Hematopoietic multipotent progenitor cell treated with erythropoietin and hydrocortisone succinate and interleukin-3 and kit ligand, for 4 days (in vitro differentiated cells): ENCODE results near the gene TACO1.

Experiments used
- DNase-seq: peaks from one replicate; pipeline ENCODE4 v3.0.0-alpha.2; 2015

TACO1 gene

DNA sequence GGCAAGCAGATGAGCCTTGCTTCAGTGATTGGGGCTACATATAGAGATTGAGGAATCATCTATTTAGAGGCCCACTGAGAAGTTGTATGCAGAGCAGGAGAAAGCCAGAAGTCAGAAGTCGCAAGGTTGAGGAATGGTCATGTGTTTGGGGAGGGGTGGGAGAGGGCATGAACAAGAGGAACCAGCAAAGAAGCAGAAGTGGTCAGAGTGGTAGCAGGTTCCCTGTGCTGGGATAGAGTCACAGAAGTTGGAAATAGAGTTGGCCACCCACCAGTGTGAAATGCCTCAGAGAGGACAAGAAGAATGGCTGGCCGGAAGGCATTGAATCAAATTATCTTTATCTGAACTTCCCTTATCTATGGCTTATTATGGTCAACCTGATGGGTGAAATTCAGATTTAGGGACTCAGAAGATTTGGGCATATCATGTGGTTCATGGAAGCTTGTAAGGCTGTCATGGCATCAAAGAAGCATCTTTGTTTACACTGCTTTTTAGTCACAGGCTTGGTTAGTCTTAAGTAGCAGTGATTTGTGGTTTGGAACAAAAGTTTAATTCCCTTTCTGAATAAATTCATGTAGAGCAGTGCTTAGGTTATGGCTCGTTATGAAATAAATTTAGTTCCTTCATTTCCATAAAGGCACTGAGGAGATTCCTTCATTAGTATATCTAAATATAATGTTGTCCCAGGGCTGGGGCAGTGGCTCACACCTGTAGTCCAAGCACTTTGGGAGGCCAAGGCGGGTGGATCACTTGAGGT is 41.2 kb downstream of the TACO1 start:
- DNase-seq: peak; percentile 75

DNA sequence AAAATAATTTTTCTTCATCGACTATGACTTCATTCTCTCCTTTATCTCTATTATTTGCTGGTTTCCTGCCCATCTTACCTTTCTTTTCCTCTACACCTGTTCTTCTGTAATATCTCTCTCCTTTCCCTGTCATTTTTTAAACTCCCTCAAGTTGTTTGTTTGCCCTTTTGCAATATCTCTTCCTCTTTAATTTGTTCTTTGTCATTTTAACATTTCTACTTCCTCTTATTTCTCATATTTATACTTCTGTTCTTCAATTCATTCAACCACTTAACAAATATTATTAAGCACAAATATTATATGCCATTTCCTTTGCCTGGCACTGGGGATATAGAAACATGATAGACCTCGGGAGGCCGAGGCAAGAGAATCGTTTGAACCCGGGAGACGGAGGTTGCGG is 44.2 kb downstream of the TACO1 start:
- DNase-seq: peak; percentile 22

DNA sequence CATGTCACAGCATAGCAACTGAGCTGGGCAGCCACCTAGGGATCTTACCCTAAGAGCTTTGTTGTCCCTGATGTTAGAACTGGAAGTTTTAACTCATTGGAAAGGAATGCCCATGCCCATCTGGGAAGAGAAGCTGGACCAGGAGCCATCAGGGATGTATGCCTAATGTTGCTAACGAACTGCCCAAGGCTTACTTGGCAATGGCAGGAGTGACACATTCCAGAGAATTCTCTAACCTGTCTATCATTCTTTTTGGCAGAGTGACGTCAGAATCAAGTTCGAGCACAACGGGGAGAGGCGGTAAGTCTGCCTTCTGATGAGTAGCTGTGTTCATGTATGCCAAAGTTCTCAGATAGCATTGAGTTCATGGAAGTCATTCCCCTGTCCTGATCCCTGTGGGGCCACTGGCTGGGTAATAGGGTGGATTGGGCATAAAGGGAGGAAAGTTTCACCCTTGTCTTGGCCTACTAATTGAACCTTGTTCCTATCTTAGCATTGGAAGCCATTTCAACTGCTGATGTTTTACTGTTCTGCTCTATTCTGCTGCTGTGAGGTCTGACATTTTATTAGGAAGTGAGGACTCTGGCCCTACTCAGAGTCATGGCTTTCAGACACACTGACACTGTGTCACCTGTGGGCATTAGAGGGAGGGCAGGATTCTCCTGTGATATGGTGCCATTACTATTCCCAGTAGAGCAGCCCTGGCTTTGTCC is 45.2 kb downstream of the TACO1 start:
- no peak for DNase-seq

DNA sequence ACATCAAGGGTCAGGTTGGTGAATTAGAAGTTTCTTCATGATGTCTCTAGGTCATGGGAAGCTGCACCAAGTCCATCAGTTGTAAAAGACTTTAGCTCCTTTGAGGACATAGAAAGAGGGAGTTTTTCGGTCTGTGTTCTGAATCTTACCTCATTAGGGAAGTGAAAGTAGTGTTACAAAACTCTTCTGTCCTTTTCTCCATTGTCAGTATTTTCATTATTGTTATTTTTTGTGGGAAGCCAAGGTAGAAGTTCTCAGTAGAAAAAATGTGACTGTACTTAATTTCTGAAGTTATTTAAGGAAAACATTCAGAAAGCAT is 45.8 kb downstream of the TACO1 start:
- no peak for DNase-seq

DNA sequence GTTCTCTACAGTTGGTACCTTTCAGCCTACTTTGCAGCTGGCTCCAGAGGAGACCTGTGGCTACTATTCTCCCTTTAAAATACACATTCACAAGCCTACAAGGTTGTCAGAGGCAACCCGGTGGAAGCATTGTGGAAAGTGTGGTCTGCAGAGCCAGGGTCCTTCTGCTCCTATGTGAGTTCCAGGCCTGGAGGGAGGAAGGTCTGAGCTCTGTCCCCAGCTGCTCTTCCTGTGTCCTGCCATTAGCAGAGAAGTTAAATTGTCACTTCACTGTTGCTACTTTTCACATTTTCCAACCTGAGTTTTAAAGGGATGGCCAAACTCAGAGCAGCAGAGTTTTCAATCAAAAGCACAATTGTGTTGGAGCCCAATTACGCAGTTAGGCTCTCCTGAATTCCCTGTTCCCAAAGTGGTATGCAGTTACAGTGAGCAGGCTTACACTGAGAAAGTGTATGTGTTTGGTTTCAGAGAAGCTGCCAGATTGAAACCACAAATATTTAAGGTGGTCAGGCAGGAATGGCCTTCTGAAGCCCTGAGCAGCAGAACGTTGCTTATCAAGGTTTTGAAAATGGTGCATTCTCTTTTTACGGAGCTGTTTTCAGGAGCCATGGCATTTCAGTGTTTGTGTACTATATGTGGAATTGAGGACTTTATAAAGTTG is 46.5 kb downstream of the TACO1 start:
- no peak for DNase-seq

DNA sequence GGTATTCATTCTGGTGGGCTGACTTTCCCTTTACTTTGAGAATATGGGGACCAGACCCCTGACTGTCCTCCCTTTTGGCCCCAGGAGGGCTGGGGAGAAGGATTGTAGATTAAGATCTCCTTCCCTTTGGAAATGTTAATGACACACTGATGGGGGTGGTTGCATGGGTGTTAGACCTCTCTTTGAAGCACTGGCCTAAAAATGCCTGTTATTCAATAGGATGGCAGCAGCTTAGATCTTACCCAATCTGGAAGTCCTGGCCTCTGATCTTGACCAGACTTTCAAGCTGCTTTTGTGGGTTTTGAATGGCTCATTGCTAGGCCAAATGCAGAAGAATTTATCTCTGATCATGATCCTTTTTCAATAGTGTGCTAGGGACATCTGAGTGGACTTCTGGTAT is 47.2 kb downstream of the TACO1 start:
- DNase-seq: no peak

DNA sequence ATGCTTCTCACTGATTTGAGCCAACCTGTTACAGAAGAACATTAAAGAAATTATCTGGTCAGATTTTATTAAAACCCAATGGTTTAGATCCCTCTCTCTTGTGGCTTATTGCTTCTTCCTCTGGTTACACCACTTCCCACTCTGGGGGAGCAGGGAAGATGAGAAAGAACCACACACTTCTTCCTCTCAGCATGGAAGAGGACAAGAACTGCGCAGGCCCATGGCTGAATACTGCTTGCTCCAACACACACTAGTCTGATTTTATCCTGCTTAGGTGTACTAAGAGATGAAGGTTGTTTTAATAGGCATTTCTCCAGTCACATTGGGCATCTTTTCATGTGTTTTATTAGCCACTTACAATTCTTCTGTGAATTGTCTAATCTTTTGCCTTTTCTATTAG is 49.1 kb downstream of the TACO1 start:
- DNase-seq: peak; percentile 49

DNA sequence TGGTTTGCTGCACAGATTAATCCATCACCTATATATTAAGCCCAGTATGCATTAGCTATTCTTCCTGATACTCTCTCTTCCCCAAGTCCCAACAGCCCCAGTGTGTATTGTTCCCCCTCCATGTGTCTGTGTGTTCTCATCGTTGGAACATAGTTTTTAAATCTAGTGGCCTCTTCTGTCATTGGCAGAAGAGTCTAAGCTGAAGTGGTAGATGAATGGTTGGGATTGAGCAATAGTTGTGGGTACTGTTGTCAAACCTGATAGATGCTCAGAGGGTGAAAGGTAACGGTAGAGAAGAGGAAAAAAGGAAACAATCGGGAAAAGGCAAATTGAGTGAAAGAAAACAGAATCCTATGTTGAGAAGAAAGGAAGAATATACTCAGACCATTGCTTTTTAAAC is 51.4 kb downstream of the TACO1 start:
- DNase-seq: no peak

DNA sequence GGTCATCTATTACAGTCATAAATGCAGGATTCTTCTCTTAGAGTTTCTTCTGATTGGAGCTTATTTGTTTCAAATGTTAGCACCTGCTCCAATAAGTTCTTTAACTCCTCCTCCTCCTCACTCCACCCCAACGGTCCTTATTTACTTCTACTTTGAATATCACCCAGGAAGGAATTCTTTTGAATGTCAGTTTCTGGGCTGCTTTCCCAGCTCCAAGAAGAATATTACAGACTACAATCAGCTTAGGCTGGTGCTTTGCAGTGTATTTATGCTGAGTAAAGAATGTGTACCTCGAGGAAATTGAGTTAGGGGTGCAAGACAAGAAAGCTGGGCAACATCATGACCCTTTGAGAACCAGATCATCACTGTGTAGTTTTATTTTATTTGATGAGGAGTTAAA is 52.4 kb downstream of the TACO1 start:
- no peak for DNase-seq

DNA sequence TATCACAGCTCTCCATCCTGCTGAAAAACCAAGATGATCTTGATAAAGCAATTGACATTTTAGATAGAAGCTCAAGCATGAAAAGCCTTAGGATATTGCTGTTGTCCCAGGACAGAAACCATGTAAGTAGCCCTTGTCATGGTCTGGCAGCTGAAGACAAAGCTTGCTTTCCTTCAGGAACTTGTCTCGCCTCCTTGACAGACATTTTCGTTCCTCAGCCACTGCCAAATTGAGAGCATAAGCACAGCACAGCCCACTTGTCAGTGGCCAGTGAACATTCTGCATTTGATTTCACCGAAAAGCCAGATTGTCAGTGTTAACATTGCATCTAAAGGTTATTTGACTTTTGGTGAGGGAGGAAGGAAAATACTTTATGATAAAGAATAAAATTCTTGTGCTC is 57.1 kb downstream of the TACO1 start:
- DNase-seq: no peak
